ACC112 (cell line): ENCODE measurements around the gene WSCD2.

Source experiments
- H2AFZ ChIP-seq: fragments of 200-600 bp; sonication (generic); one replicate; pipeline ENCODE4 v1.6.0; 2017; ENCODE audit warnings: antibody characterized with exemption, low read length; ENCODE audit not compliant: unreplicated experiment
- H3K27ac ChIP-seq: fragments of 200-600 bp; sonication (generic); 2 replicates; pipeline ENCODE4 v1.5.1; 2014; ENCODE audit warnings: low read depth, mild to moderate bottlenecking, antibody characterized with exemption, low read length, moderate library complexity
- H3K27me3 ChIP-seq: fragments of 200-600 bp; sonication (generic); 2 replicates; pipeline ENCODE4 v1.6.1; 2014; ENCODE audit warnings: mild to moderate bottlenecking, antibody characterized with exemption, low read length, moderate library complexity, mixed read lengths; ENCODE audit not compliant: insufficient read depth
- H3K36me3 ChIP-seq: fragments of 200-600 bp; sonication (generic); 2 replicates; pipeline ENCODE4 v1.6.1; 2016; ENCODE audit warnings: mild to moderate bottlenecking, antibody characterized with exemption, low read length, moderate library complexity, mixed read lengths; ENCODE audit not compliant: insufficient read depth
- H3K4me1 ChIP-seq: fragments of 200-600 bp; sonication (generic); one replicate; pipeline ENCODE4 v1.6.1; 2016; ENCODE audit warnings: low read length, mixed read lengths; ENCODE audit not compliant: insufficient read depth, unreplicated experiment, control insufficient read depth
- H3K4me3 ChIP-seq: fragments of 200-600 bp; sonication (generic); 2 replicates; pipeline ENCODE4 v1.5.1; 2014; ENCODE audit warnings: mild to moderate bottlenecking, low read depth, low read length
- H3K79me2 ChIP-seq: fragments of 200-600 bp; sonication (generic); one replicate; pipeline ENCODE4 v1.6.0; 2016; ENCODE audit warnings: low read length; ENCODE audit not compliant: control insufficient read depth, unreplicated experiment, insufficient read depth

Gene WSCD2

DNA sequence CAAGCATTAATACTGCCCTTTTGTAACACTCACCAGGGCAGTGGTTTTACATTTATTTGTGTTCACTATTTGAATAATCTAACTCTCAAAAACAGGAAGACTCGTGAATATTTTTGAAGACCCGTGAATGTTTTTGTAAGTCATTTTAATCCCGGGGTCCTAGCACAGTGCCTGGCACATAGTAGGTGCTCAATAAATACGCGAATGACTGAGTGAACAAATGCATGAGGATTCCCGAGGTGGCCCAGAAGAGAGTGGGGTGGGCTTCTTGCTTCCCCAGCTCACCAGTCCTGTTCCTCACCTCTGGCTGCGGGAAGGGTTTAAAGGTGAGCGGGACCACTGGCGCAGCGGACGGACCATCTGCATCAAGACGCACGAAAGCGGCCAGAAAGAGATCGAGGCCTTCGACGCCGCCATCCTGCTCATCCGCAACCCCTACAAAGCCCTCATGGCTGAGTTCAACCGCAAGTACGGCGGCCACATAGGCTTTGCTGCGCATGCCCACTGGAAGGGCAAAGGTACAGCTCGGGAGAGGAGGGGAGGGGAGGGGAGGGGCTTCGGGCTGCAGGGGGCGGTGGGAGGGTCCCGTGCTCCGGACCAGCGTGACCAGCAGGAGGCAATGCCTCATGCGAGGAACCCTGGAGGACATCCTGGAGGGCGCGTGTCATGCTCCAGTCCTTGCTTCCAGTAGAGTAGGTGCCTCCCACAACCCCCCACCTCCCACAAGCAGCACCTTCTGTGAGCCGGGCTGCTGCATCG lies 111.1 kb downstream of the WSCD2 start:
- Histone ChIP-seq H3K27me3 (peaks cover 11% of the 10 kb centered on the region; the same call in 1 of the 2 replicates), H2AFZ (no peak overlapping the region), H3K79me2 (no peaks in the 10 kb centered on the region)

DNA sequence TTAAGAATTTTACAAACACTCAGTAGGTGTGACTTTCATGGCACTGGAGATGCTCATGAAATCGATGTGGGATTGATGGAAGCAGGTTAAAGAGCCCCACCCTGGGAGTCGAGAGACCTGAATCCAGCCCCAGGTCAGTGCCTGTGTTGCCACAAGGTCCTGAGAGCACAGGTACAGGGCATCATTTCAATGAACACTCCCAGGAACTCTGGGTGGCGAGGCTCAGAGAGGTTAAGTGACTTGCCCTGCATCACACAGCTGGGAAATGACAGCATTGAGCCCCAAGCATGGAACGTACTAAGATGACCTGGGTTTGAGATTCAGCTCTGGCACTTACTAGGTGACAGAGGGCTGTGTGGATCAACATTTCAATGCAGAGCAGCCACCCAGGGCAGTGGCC lies 111.8 kb downstream of the WSCD2 start:
- Histone ChIP-seq H3K27ac (no peak overlapping the region), H3K27me3 (peaks cover 11% of the 10 kb centered on the region; the same call in 1 of the 2 replicates), H2AFZ (no peak overlapping the region), H3K4me3 (no peak overlapping the region), H3K79me2 (no peaks in the 10 kb centered on the region), H3K4me1 (no peaks in the 10 kb centered on the region), H3K36me3 (no peaks in the 10 kb centered on the region)

More for the DNA sequence above, 111.1 kb downstream of the WSCD2 start:
- H3K4me1 ChIP-seq: no peaks in the 10 kb centered on the region
- H3K36me3 ChIP-seq: no peaks in the 10 kb centered on the region
- no peak overlapping the region for H3K4me3 ChIP-seq
- H3K27ac ChIP-seq: no peak overlapping the region

DNA sequence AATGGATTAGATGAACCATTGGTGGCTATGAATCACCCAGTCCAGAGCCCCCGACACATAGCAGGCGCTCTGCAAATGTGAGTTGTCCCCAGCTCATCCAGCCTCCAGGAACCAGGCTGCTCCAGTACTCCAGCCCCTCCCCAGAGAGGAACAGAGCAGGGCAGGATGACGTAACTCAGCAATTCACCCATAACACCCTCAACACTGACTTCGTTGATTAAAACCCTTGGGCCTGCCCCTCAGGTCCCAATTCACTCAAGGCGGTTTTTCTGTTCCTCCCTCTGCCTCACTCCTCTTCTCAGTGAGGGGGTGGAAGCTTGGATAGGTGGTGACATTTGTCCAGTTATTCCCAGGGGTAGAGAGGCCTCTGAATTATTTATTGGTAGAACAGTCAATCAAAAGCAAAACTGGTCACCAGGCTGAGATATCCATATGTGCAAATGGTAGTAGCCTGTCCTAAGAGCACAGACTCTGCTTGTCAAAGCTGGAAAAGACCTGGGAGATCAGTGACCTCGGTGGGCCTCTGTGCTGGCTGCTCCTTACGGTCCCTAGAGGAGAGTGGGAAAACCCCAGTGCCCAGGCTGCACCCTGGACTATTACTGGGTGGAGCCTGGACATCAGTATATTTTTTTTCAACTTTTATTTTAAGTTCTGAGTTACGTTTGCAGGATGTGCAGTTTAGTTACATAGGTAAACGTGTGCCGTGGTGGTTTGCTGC lies 113.1 kb downstream of the WSCD2 start:
- Histone ChIP-seq H3K27ac (no peak overlapping the region), H3K4me3 (no peak overlapping the region), H3K27me3 (peaks cover 7% of the 10 kb centered on the region; the same call in 1 of the 2 replicates), H2AFZ (no peak overlapping the region), H3K79me2 (no peaks in the 10 kb centered on the region), H3K36me3 (no peaks in the 10 kb centered on the region), H3K4me1 (no peaks in the 10 kb centered on the region)

DNA sequence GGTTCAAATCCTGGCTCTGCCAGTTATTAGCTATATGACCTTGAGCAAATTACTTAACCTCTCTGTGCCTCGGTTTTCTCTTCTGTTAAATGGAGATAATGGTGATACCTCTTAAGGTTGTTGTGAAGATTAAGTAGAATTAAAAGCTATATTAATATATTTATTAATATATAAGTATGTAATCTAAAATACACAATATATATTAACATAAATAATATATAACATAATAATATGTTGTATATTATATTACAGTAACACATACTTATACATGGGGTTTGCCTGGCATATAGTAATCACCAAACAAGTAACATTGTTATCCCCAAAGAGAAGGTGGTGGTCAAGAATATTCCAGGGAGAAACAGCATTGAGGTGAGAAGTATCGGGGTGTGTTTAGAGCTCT lies 118.0 kb downstream of the WSCD2 start:
- Histone ChIP-seq H3K4me3 (no peak overlapping the region), H3K36me3 (no peaks in the 10 kb centered on the region), H3K27ac (no peak overlapping the region), H3K4me1 (no peaks in the 10 kb centered on the region), H3K79me2 (no peaks in the 10 kb centered on the region), H2AFZ (no peak overlapping the region), H3K27me3 (peaks cover 24% of the 10 kb centered on the region)

DNA sequence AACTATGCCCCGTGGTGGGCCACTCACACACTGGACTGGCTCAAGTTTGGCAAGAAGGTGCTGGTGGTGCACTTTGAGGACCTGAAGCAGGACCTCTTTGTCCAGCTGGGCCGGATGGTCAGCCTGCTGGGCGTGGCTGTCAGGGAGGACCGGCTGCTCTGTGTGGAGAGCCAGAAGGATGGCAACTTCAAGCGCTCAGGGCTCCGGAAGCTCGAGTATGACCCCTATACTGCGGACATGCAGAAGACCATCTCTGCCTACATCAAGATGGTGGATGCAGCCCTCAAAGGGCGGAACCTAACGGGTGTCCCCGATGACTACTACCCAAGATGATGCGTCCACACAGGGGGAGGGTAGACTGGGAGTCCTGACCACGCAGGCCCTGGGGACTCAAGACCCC lies 118.9 kb downstream of the WSCD2 start:
- H2AFZ ChIP-seq: no peak overlapping the region
- no peaks in the 10 kb centered on the region for H3K36me3 ChIP-seq
- H3K27me3 ChIP-seq: peaks cover 33% of the 10 kb centered on the region
- no peaks in the 10 kb centered on the region for H3K4me1 ChIP-seq
- H3K79me2 ChIP-seq: no peaks in the 10 kb centered on the region
- no peak overlapping the region for H3K27ac ChIP-seq
- no peak overlapping the region for H3K4me3 ChIP-seq

DNA sequence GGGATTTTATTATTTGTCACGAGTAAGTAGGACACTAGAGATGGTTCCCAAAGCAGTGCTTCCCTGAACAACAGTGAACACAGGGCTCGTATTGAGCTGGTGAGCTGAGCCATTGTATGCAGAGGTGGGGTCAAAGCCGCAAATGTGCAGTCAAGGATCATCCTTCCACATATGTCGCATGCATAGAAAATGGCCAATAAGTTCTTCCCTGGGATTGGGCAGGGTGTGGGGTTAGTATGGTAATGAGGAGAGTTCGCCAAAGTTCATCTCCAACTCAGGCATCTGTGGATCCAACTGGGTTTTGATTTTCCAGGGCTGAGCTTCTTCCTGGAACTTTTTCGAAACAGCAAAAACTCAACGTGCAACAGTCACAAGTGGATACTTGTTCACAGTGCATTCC lies 123.4 kb downstream of the WSCD2 start:
- no peaks in the 10 kb centered on the region for H3K36me3 ChIP-seq
- H3K4me1 ChIP-seq: no peaks in the 10 kb centered on the region
- no peak overlapping the region for H3K4me3 ChIP-seq
- no peak overlapping the region for H3K27ac ChIP-seq
- no peaks in the 10 kb centered on the region for H3K79me2 ChIP-seq
- H2AFZ ChIP-seq: no peak overlapping the region
- H3K27me3 ChIP-seq: peaks cover 62% of the 10 kb centered on the region

DNA sequence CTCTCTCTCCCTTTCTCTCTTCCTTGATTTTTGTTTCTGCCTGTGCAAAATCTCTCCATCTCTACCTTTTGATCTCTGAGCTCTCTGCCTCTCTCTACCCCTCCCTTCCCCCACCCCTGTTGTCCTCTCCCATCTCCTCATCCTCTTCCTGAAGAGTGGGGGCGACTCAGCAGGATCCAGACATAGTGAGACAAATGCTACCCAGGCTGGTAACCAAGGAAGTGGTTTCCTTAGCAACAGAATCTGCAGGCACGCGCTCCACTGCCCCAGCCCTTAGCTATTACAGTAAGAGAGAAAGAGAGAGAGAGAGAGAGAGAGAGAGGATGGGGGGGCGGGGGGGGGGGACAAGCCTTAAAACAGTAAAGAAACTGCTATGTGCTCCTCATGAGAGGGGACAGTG lies 124.5 kb downstream of the WSCD2 start:
- H3K36me3 ChIP-seq: no peaks in the 10 kb centered on the region
- H2AFZ ChIP-seq: no peak overlapping the region
- H3K4me1 ChIP-seq: no peaks in the 10 kb centered on the region
- no peak overlapping the region for H3K27ac ChIP-seq
- H3K4me3 ChIP-seq: no peak overlapping the region
- no peaks in the 10 kb centered on the region for H3K79me2 ChIP-seq
- peaks cover 62% of the 10 kb centered on the region for H3K27me3 ChIP-seq

DNA sequence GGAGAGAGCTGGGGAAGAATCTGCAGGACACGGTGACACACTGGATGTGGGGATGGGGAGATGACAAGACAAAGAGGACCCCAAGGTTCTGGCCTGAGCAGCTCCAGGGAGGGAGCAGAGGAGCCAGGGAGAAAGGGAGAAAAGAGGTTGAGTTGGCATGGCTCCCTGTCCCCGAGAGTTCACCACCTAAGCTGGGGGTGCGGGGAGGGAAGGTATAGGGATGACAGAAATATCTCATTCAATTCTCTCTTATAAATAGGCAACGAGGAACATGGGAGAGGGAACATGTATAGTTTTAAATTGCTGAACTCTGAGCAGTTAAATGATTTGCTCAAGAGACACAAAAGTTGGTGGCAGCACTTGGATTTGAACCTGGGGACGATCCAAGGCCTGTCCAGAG lies 124.9 kb downstream of the WSCD2 start:
- Histone ChIP-seq H3K79me2 (no peaks in the 10 kb centered on the region), H3K4me3 (no peak overlapping the region), H3K27ac (no peak overlapping the region), H2AFZ (no peak overlapping the region), H3K27me3 (peaks cover 61% of the 10 kb centered on the region), H3K4me1 (no peaks in the 10 kb centered on the region), H3K36me3 (no peaks in the 10 kb centered on the region)

DNA sequence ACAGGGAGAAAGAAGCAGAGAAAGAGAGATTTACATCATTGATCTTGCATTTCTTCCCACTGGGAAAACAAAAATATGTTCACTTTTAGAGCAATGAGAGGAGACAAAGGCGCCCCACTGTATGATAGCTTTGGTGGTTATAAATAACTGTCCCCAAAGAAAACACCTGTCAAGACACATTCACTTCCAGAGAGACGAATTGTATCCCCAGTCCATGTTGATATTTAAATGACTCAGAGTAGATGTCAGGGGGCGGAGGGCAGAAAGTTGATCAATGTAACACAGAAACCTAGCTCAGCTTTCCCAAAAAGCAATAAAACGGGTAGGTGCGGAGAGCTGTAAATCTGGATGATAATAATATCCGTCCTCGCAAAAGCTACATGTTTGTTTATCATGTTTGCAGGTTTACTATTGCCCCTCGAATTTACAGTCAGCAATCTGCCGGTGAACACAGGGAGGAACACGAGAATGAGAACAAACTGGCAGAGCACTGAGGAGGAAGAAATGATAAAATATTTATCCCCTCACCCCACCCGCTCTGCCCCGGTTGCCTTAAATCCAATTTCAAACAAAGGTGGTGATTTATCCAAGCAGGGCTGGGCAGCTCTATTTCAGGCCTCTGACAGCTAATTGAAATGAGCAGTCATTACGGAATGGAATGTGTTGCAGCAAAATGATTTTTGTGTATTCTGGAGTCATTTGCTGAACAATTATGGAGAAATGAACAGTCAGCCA lies 125.6 kb downstream of the WSCD2 start:
- H3K27me3 ChIP-seq: peaks cover 55% of the 10 kb centered on the region
- no peaks in the 10 kb centered on the region for H3K36me3 ChIP-seq
- H3K79me2 ChIP-seq: no peaks in the 10 kb centered on the region
- H2AFZ ChIP-seq: no peak overlapping the region
- no peak overlapping the region for H3K27ac ChIP-seq
- H3K4me1 ChIP-seq: no peaks in the 10 kb centered on the region
- H3K4me3 ChIP-seq: no peak overlapping the region

DNA sequence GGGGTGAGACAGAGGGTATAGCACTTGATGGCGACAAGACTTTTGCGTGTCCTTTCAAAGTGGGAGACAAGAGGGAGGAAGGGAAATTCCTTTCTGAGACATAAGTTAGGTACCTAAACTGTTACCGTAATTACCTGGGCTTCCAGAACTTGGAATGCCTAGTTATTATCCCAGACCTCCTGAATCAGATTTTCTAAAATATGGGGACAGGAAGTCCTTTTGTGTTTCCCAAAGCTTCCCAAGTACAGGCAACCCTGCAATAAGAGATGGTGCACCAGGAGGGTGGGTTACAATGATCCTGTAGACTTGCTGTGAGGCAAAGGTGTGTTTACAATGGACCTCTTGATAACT lies 126.1 kb downstream of the WSCD2 start:
- Histone ChIP-seq H3K27ac (no peak overlapping the region), H3K4me1 (no peaks in the 10 kb centered on the region), H2AFZ (no peak overlapping the region), H3K79me2 (no peaks in the 10 kb centered on the region), H3K36me3 (no peaks in the 10 kb centered on the region), H3K27me3 (peaks cover 51% of the 10 kb centered on the region), H3K4me3 (no peak overlapping the region)
